K562 (cell line): ENCODE measurements around the gene HOXA9. TPM values are rescaled to one million over a fixed set of nuclear protein-coding genes. Genes with fewer than 3 reads are reported as not detected.
A peak's percentile ranks its signal among the peaks of the same experiment; 100 is the strongest.

Experiments
- CREBBP ChIP-seq: IDR thresholded peaks from one replicate; pipeline ENCODE4 v1.6.1; 2012; ENCODE audit warnings: low read depth, mild to moderate bottlenecking, control low read depth, inconsistent platforms, low read length
- CSDE1 ChIP-seq, 2 experiments: fragments of 450-650 bp; IDR thresholded peaks; 2 replicates each; pipeline ENCODE4 v1.6.1; 2016; ENCODE audit warnings: mild to moderate bottlenecking in 1 of 2
- EP300 ChIP-seq: IDR thresholded peaks from 2 replicates; pipeline ENCODE4 v1.6.1; 2012; ENCODE audit warnings: low read length, improper control_type of control experiment
- ETV1 ChIP-seq: fragments of 450-650 bp; conservative IDR thresholded peaks from 2 replicates; pipeline ENCODE4 v1.6.1; 2016; ENCODE audit warnings: missing genetic modification characterization, control low read depth, low read depth, missing compliant biosample characterization
- LCOR ChIP-seq: sonication (generic); formaldehyde crosslinking; IDR thresholded peaks from 2 replicates; pipeline ENCODE4 v1.8.0; 2022; ENCODE audit warnings: mild to moderate bottlenecking, missing genetic modification reagents
- MEIS2 ChIP-seq: fragments of 450-650 bp; IDR thresholded peaks from 2 replicates; pipeline ENCODE4 v1.6.1; 2014; ENCODE audit warnings: mild to moderate bottlenecking; ENCODE audit not compliant: partially characterized antibody
- NRF1 ChIP-seq, 2 experiments: fragments of 450-650 bp; IDR thresholded peaks in 1 of 2; conservative IDR thresholded peaks in 1 of 2; 2 replicates each; pipeline ENCODE4 v1.6.1; 2014; ENCODE audit warnings: mild to moderate bottlenecking in 2 of 2
- PCBP2 ChIP-seq: fragments of 200-400 bp; formaldehyde crosslinking; IDR thresholded peaks from 2 replicates; pipeline ENCODE4 v1.6.1; 2018; ENCODE audit warnings: low read length, low read depth, mild to moderate bottlenecking, moderate library complexity; ENCODE audit not compliant: poor library complexity, severe bottlenecking
- RCOR1 ChIP-seq, 2 experiments: IDR thresholded peaks; 2 replicates each; pipeline ENCODE4 v1.6.1; 2012; ENCODE audit warnings: low read depth in 2 of 2, low read length in 2 of 2, borderline replicate concordance in 1 of 2, improper control_type of control experiment in 1 of 2
- RNF2 ChIP-seq: sonication (generic); IDR thresholded peaks from 2 replicates; pipeline ENCODE4 v1.6.1; 2016
- TFAM ChIP-seq: fragments of 250-450 bp; sonication (Bioruptor Pico); conservative IDR thresholded peaks from 2 replicates; pipeline ENCODE4 v1.5.0; 2021; ENCODE audit warnings: mild to moderate bottlenecking, moderate library complexity
- XRCC5 ChIP-seq: fragments of 200-400 bp; formaldehyde crosslinking; IDR thresholded peaks from 2 replicates; pipeline ENCODE4 v1.6.1; 2017; ENCODE audit warnings: low read depth, mild to moderate bottlenecking, low read length
- YY1 ChIP-seq, 3 experiments: IDR thresholded peaks; 2 replicates each; pipeline ENCODE4 v1.6.1; 2011; ENCODE audit warnings: low read length in 2 of 3, mild to moderate bottlenecking in 2 of 3, moderate library complexity in 2 of 3, borderline replicate concordance in 1 of 3, control low read depth in 1 of 3, low read depth in 1 of 3; ENCODE audit not compliant: insufficient read depth in 3 of 3, insufficient replicate concordance in 2 of 3, control insufficient read depth in 1 of 3, insufficient read length in 1 of 3; ENCODE audit errors: extremely low read depth in 1 of 3
- ZFP36 ChIP-seq: fragments of 150-350 bp; IDR thresholded peaks from 2 replicates; pipeline ENCODE4 v1.6.1; 2018; ENCODE audit warnings: low read length, low read depth; ENCODE audit not compliant: partially characterized antibody
- polyA plus RNA-seq, 8 experiments: library from polyadenylated mRNA; depleted of rRNA in 4 of 8; stranded (reverse) in 5 of 8; unstranded in 3 of 8; fragments of >200 nt; fragmentation: Nextera tagmentation in 2 of 8; fragmentation: Illumina TruSeq in 1 of 8; extraction: Ambion mirVana in 2 of 8; extraction: Trizol in 1 of 8; gene quantifications; 2 replicates each; pipeline versions ENCODE4 v1.2.1 to v1.2.3, GENCODE V29; 2011 to 2014; ENCODE audit warnings: inconsistent platforms in 1 of 8, missing spikeins in 1 of 8
- total RNA-seq, 7 experiments: library from RNA; depleted of rRNA in 6 of 7; stranded (reverse); fragments of >200 nt in 6 of 7; fragmentation: Illumina TruSeq in 2 of 7; extraction: Trizol in 2 of 7; gene quantifications; 2 replicates each; pipeline versions ENCODE4 v1.2.1 to v1.2.3, GENCODE V29; 2011 to 2021; ENCODE audit warnings: low replicate concordance in 1 of 7
- TF ChIP-seq, protein P1 (sequence below): sonication (generic); formaldehyde crosslinking; IDR thresholded peaks from 2 replicates; pipeline ENCODE4 v1.8.1; 2023; ENCODE audit warnings: missing genetic modification reagents, mild to moderate bottlenecking, borderline replicate concordance
- TF ChIP-seq, protein P2 (sequence below): fragments of 250-450 bp; sonication (Bioruptor Pico); IDR thresholded peaks from 2 replicates; pipeline ENCODE4 v1.5.0; 2021
- TF ChIP-seq, protein P3 (sequence below): fragments of 450-650 bp; formaldehyde crosslinking; IDR thresholded peaks from 2 replicates; pipeline ENCODE4 v1.4.0; 2020; ENCODE audit warnings: mild to moderate bottlenecking, moderate library complexity

The HOXA9 gene
- total and polyA plus RNA-seq, 9 of the 15 experiments (the other 6 are each of a cell fraction or from before 2014, with no cell fraction given), result not detected

DNA sequence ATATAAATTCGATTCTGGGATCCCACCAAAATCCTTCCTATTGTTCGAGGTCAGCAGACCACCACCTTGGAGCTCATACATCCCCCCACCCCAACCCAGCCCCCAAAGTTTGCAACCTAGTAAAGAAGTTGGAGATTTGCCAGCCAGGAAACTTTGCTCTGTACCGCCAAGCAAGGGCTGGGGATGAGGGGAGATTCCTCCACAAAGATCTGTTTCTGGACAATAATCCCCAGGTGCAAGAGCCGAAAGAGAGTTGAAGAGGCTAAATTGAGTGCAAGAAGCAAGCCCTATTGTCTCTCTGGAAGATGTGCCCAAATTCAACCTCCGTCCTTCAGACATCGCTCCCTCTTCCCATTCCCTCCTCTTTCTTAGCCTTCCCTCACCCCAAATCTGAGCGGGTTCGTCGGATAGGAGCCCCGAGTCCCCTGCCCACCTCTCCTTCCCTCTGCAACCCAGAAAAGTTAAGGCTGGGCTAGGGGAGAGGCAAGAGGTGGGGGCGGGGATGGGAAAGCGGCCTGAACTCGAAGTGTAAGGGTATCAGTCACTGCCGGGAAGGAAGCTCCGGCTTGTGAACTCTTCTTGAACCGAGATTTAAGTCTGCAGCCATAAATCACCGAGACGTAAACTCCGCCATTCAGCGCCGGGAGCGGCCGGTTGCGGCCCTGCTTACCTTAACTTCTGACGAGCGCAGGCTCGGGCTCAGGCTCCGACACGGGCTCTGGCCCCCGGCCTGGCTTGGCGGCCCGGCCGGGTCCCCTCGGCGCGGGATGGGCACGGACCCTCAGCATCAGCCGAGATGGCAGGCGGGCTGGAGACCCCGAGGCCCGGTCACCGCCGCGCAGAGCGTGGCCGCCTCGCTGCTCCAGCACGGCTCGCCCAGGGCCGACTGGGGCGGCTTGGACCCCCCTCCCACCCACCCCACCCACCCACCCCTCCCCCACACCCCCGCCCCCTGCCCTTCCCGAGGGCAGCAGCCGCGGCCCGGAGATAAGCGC, 52.1 kb downstream of the HOXA9 start (continued):
- TF ChIP-seq, protein P1, sequence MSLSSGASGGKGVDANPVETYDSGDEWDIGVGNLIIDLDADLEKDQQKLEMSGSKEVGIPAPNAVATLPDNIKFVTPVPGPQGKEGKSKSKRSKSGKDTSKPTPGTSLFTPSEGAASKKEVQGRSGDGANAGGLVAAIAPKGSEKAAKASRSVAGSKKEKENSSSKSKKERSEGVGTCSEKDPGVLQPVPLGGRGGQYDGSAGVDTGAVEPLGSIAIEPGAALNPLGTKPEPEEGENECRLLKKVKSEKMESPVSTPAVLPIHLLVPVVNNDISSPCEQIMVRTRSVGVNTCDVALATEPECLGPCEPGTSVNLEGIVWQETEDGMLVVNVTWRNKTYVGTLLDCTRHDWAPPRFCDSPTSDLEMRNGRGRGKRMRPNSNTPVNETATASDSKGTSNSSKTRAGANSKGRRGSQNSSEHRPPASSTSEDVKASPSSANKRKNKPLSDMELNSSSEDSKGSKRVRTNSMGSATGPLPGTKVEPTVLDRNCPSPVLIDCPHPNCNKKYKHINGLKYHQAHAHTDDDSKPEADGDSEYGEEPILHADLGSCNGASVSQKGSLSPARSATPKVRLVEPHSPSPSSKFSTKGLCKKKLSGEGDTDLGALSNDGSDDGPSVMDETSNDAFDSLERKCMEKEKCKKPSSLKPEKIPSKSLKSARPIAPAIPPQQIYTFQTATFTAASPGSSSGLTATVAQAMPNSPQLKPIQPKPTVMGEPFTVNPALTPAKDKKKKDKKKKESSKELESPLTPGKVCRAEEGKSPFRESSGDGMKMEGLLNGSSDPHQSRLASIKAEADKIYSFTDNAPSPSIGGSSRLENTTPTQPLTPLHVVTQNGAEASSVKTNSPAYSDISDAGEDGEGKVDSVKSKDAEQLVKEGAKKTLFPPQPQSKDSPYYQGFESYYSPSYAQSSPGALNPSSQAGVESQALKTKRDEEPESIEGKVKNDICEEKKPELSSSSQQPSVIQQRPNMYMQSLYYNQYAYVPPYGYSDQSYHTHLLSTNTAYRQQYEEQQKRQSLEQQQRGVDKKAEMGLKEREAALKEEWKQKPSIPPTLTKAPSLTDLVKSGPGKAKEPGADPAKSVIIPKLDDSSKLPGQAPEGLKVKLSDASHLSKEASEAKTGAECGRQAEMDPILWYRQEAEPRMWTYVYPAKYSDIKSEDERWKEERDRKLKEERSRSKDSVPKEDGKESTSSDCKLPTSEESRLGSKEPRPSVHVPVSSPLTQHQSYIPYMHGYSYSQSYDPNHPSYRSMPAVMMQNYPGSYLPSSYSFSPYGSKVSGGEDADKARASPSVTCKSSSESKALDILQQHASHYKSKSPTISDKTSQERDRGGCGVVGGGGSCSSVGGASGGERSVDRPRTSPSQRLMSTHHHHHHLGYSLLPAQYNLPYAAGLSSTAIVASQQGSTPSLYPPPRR (CRISPR knock-in tag), result no peak
- TF ChIP-seq, protein P2, sequence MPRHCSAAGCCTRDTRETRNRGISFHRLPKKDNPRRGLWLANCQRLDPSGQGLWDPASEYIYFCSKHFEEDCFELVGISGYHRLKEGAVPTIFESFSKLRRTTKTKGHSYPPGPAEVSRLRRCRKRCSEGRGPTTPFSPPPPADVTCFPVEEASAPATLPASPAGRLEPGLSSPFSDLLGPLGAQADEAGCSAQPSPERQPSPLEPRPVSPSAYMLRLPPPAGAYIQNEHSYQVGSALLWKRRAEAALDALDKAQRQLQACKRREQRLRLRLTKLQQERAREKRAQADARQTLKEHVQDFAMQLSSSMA (CRISPR knock-in tag), result no peak
- TF ChIP-seq EP300 (0 out of 2 replicates have a peak, but pooled peaks have one; percentile 10), NRF1 (conservative IDR thresholded peaks at IDR 0.05 in 1 of 2, IDR thresholded peaks at IDR 0.05 in 1 of 2) (peak in 1 of 2 experiments; percentile 31; a peak in 1 of 4 replicates), CREBBP (no peak), ZFP36 (peak; percentile 2), CSDE1 (IDR thresholded peaks at IDR 0.05) (no peak), ETV1 (tag) (peak; percentile 49; the same call in 1 of the 2 replicates), RNF2 (peak; percentile 55; the same call in 1 of the 2 replicates), LCOR (CRISPR knock-in tag) (no peak), TFAM (CRISPR knock-in tag) (no peak), YY1 (IDR thresholded peaks at IDR 0.05; ENCODE audit: borderline replicate concordance in 1 of 3, control insufficient read depth in 1 of 3, extremely low read depth in 1 of 3, insufficient read depth in 3 of 3, insufficient read length in 1 of 3, insufficient replicate concordance in 2 of 3, low read depth in 1 of 3, low read length in 2 of 3) (peak in 1 of 3 experiments; percentile 71), RCOR1 (IDR thresholded peaks at IDR 0.05; ENCODE audit: borderline replicate concordance in 1 of 2, low read depth in 2 of 2, low read length in 2 of 2) (peak in 1 of 2 experiments; percentile 84; a peak in 2 of 4 replicates), MEIS2 (peak; percentile 96), XRCC5 (no peak), PCBP2 (peak; percentile 7)
- TF ChIP-seq, protein P3, sequence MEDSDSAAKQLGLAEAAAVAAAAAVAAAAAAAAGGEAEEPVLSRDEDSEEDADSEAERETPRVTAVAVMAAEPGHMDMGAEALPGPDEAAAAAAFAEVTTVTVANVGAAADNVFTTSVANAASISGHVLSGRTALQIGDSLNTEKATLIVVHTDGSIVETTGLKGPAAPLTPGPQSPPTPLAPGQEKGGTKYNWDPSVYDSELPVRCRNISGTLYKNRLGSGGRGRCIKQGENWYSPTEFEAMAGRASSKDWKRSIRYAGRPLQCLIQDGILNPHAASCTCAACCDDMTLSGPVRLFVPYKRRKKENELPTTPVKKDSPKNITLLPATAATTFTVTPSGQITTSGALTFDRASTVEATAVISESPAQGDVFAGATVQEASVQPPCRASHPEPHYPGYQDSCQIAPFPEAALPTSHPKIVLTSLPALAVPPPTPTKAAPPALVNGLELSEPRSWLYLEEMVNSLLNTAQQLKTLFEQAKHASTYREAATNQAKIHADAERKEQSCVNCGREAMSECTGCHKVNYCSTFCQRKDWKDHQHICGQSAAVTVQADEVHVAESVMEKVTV (CRISPR knock-in tag), result no peak
